GM12891 (cell line): ENCODE results near the gene RDM1.

Experiments
- POLR2A ChIP-seq: IDR thresholded peaks from 2 replicates; pipeline ENCODE4 v1.6.1; 2011; ENCODE audit warnings: low read depth, low read length, control low read depth
- POLR2AphosphoS5 ChIP-seq: IDR thresholded peaks from 2 replicates; pipeline ENCODE4 v1.6.1; 2011; ENCODE audit warnings: low read depth, low read length, control low read depth

- no peak for TF ChIP-seq POLR2AphosphoS5
- no peak for TF ChIP-seq POLR2A
These were observed 47.8 kb upstream of the RDM1 start for GRCh38 chr17:35978346-35978745.
